Nephron progenitor cell (in vitro differentiated cells): ENCODE results near the gene RPIA.
"Not testable (repeated sequence)": the region's sequence is repeated elsewhere in the genome, so short reads cannot be mapped to it uniquely, and the experiment has no call there.

Source experiments
- DNase-seq: peaks from one replicate; pipeline ENCODE4 v3.0.0; 2021
- H3K27ac Mint-ChIP-seq: 2 replicates; pipeline ENCODE4 v1.8.0; 2021; ENCODE audit warnings: mild to moderate bottlenecking, moderate library complexity, mixed read lengths
- H3K27me3 Mint-ChIP-seq: 2 replicates; pipeline ENCODE4 v1.8.0; 2021; ENCODE audit warnings: mild to moderate bottlenecking, low read depth, mixed read lengths; ENCODE audit not compliant: poor library complexity
- H3K36me3 Mint-ChIP-seq: 2 replicates; pipeline ENCODE4 v1.8.0; 2021; ENCODE audit warnings: low read depth, mixed read lengths
- H3K4me1 Mint-ChIP-seq: 2 replicates; pipeline ENCODE4 v1.8.0; 2021; ENCODE audit warnings: mixed read lengths
- H3K4me3 Mint-ChIP-seq: 2 replicates; pipeline ENCODE4 v1.8.0; 2021; ENCODE audit warnings: mild to moderate bottlenecking, moderate library complexity, mixed read lengths
- H3K9me3 Mint-ChIP-seq: 2 replicates; pipeline ENCODE4 v1.8.0; 2021; ENCODE audit warnings: mild to moderate bottlenecking, moderate library complexity, mixed read lengths
- CTCF ChIP-seq: fragments of 200-600 bp; sonication (generic); IDR thresholded peaks from 2 replicates; pipeline ENCODE4 v1.5.0; 2021; ENCODE audit warnings: antibody characterized with exemption

Gene RPIA

GRCh38 chr2:88757025-88757424 lies 65.6 kb downstream of the RPIA start:
- Mint-ChIP-seq H3K9me3 (peaks cover 36% of the 10 kb centered on the region), H3K27ac (no peak overlapping the region), H3K4me1 (no peaks in the 10 kb centered on the region), H3K36me3 (peaks cover 27% of the 10 kb centered on the region), H3K4me3 (no peak overlapping the region), H3K27me3 (peaks cover 3% of the 10 kb centered on the region)
- no peak for DNase-seq
- no peak for TF ChIP-seq CTCF

DNA sequence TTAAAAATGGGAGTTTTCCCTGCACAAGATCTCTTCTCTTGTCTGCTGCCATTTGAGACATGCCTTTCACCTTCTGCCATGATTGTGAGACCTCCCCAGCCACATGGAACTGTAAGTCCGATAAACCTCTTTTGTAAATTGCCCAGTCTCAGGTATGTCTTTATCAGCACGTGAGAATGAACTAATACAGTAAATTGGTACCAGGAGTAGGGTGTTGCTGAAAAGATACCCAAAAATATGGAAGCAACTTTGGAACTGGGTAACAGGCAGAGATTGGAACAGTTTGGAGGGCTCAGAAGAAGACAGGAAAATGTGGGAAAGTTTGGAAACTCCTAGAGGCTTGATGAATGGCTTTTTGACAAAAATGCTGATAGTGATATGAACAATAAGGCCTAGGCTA lies 67.2 kb downstream of the RPIA start:
- Mint-ChIP-seq H3K36me3 (peaks cover 22% of the 10 kb centered on the region), H3K9me3 (peaks cover 45% of the 10 kb centered on the region), H3K27me3 (peaks cover 16% of the 10 kb centered on the region)
- H3K4me1 Mint-ChIP-seq, H3K27ac Mint-ChIP-seq, H3K4me3 Mint-ChIP-seq, DNase-seq: not testable (repeated sequence)

DNA sequence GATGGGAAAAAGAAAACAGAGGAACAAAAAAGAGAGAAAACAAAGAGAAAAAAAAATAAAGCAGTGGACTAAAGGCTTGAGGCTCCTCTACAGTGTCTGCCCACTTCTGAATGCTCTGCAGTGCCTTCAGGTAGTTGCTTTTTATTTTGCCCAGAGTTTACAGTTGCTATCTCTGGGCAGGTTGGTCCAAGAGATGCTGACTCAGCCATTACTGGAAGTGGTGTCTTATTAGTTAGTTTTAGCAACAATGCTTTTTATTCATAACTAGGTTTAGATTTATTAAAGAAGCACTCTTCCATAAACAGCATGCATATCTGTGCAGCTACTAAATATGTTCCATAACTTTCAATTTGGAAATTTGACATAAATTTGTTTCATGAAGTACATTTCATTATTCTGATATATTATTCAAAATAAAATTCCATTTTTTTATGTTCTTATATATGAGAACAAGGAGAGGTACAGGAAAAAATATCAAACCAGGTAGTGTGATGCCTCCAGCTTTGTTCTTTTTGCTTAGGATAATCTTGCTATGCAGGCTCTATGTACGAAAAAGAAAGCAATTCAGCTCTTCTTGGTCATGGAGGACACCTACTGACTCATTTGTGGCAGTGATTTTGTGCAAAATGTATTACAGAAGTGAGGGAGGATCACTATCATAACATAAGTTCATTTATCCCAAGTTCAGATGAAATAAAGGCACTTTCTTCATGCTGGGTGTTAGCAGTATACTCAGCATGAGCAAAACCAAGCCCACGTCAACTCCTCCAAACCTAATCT lies 69.5 kb downstream of the RPIA start:
- Mint-ChIP-seq H3K27ac (no peak overlapping the region), H3K36me3 (peaks cover 14% of the 10 kb centered on the region), H3K4me1 (no peaks in the 10 kb centered on the region), H3K27me3 (peaks cover 37% of the 10 kb centered on the region), H3K4me3 (no peak overlapping the region), H3K9me3 (peaks cover 56% of the 10 kb centered on the region)
- no peak for DNase-seq
- no peak for TF ChIP-seq CTCF

- Mint-ChIP-seq H3K4me3 (no peak overlapping the region), H3K4me1 (no peaks in the 10 kb centered on the region), H3K27ac (no peak overlapping the region), H3K27me3 (peaks cover 56% of the 10 kb centered on the region), H3K9me3 (peaks cover 31% of the 10 kb centered on the region), H3K36me3 (no peaks in the 10 kb centered on the region)
- DNase-seq = no peak
- TF ChIP-seq CTCF = no peak
Observed at GRCh38 chr2:88764141-88764849, 72.8 kb downstream of the RPIA start.

GRCh38 chr2:88764850-88765153 lies 73.3 kb downstream of the RPIA start:
- Mint-ChIP-seq H3K36me3 (no peaks in the 10 kb centered on the region), H3K27me3 (peaks cover 56% of the 10 kb centered on the region), H3K9me3 (peaks cover 31% of the 10 kb centered on the region), H3K4me1 (no peaks in the 10 kb centered on the region), H3K27ac (no peak overlapping the region), H3K4me3 (no peak overlapping the region)
- no peak for DNase-seq
- no peak for TF ChIP-seq CTCF

- TF ChIP-seq CTCF = no peak
- Mint-ChIP-seq H3K27ac (no peak overlapping the region), H3K27me3 (peaks cover 56% of the 10 kb centered on the region), H3K36me3 (no peaks in the 10 kb centered on the region), H3K4me1 (no peaks in the 10 kb centered on the region), H3K9me3 (peaks cover 27% of the 10 kb centered on the region), H3K4me3 (peak overlapping the region; percentile 74)
- peak; percentile 54 for DNase-seq
Observed at GRCh38 chr2:88765154-88765888, 73.8 kb downstream of the RPIA start.

DNA sequence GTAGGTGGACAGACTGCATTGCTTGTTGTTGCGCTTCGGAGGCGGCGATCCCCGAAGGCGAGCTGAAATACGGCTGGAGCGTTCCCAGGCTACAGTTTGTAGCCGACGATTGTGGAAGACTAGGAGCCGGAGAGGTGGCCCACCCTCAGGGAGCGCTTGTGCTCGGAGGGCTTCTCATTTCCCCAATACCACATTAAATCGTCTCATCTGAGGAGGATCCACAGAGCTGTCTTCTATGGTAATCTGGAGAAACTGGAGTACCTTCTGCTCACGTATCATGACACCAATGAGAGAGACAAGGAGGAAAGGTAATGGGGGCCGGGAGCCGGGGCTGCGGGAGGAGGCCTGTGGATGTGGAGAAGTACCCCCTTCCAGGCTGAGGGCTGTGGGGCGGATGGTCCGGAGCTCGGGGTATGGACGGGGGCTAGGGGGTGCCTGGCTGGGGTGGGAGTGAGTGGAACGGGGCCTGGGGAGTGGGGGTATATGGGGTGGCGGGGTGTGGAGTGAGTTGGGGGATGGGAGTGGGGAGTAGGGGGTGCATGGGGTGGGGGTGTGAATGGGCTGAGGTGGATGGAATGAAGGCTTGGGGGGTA lies 74.5 kb downstream of the RPIA start:
- H3K27ac Mint-ChIP-seq, H3K4me1 Mint-ChIP-seq, H3K36me3 Mint-ChIP-seq, DNase-seq: not testable (repeated sequence)
- H3K27me3 Mint-ChIP-seq = peaks cover 56% of the 10 kb centered on the region
- peak overlapping the region; percentile 74 for H3K4me3 Mint-ChIP-seq
- H3K9me3 Mint-ChIP-seq = peaks cover 23% of the 10 kb centered on the region
